ENCODE results near the gene PDCD1.

Gene PDCD1

GRCh38 chr2:241813644-241814392 lies 44.9 kb downstream of the PDCD1 start:
- DNase-seq (ENCODE audit: low spot score): peak; percentile 39

- peak; percentile 44 for DNase-seq (ENCODE audit: low spot score)
Measured at GRCh38 chr2:241812730-241813643, 45.7 kb downstream of the PDCD1 start.

- DNase-seq (ENCODE audit: low spot score): peak; percentile 31
Measured at GRCh38 chr2:241811952-241812729, 46.6 kb downstream of the PDCD1 start.

GRCh38 chr2:241811201-241811951 lies 47.3 kb downstream of the PDCD1 start:
- DNase-seq (ENCODE audit: low spot score): peak; percentile 47

- DNase-seq (ENCODE audit: low spot score): peak; percentile 48
Measured at GRCh38 chr2:241810307-241811200, 48.1 kb downstream of the PDCD1 start.

- DNase-seq (ENCODE audit: low spot score): peak; percentile 55
Measured at GRCh38 chr2:241809383-241810306, 49.0 kb downstream of the PDCD1 start.

GRCh38 chr2:241808721-241809382 lies 49.8 kb downstream of the PDCD1 start, which contains the start of gene NEU4:
Gene NEU4 (plus strand): TSS chr2:241809193. CDS start chr2:241814485, 5,292 bp downstream.
- DNase-seq (ENCODE audit: low spot score): peak; percentile 58

GRCh38 chr2:241808051-241808720 lies 50.5 kb downstream of the PDCD1 start:
- DNase-seq (ENCODE audit: low spot score): peak; percentile 51

GRCh38 chr2:241806217-241806616 lies 52.5 kb downstream of the PDCD1 start:
- peak; percentile 55 for DNase-seq (ENCODE audit: low spot score)

GRCh38 chr2:241804326-241805229 lies 54.1 kb downstream of the PDCD1 start:
- peak; percentile 52 for DNase-seq (ENCODE audit: low spot score)

- DNase-seq (ENCODE audit: low spot score): peak; percentile 49
Measured at GRCh38 chr2:241803387-241804325, 55.0 kb downstream of the PDCD1 start.

- DNase-seq (ENCODE audit: low spot score): peak; percentile 47
Measured at GRCh38 chr2:241802421-241803318, 56.0 kb downstream of the PDCD1 start.

- peak; percentile 63 for DNase-seq (ENCODE audit: low spot score)
Measured at GRCh38 chr2:241801611-241802420, 56.9 kb downstream of the PDCD1 start.

All from ecto neural progenitor cell (in vitro differentiated cells).